Mesenteric fat pad (tissue), 1 donor: ENCODE measurements around the gene CCDC77. TPM values are rescaled to one million over a fixed set of nuclear protein-coding genes. Genes with fewer than 3 reads are reported as not detected.
"Not testable (repeated sequence)": the region's sequence is repeated elsewhere in the genome, so short reads cannot be mapped to it uniquely, and the experiment has no call there.

Source experiments
- DNase-seq: peaks from one replicate; pipeline ENCODE4 v3.0.0-alpha.2; 2020; ENCODE audit warnings: low spot score
- long read RNA-seq: library from polyadenylated mRNA; unstranded; transcript quantifications from one replicate; pipeline ENCODE4 v2.0.0, GENCODE V29; 2020
- total RNA-seq: library from RNA; stranded (reverse); fragmentation: NEBNext Ultra II Directional; extraction: Animal tissue kit (Norgen Biotek cat#: 25700); gene quantifications from one replicate; pipeline ENCODE4 v1.2.1, GENCODE V29; 2021
- donor health status: DM: yes; HTN: yes; CAD: no.

The CCDC77 gene
- 7.9 TPM for total RNA-seq
- long read RNA-seq, partial matches to known transcripts: 0 of 2 reads
- long read RNA-seq, other reads (novel, unspliced or antisense): 2 of 2 reads

DNA sequence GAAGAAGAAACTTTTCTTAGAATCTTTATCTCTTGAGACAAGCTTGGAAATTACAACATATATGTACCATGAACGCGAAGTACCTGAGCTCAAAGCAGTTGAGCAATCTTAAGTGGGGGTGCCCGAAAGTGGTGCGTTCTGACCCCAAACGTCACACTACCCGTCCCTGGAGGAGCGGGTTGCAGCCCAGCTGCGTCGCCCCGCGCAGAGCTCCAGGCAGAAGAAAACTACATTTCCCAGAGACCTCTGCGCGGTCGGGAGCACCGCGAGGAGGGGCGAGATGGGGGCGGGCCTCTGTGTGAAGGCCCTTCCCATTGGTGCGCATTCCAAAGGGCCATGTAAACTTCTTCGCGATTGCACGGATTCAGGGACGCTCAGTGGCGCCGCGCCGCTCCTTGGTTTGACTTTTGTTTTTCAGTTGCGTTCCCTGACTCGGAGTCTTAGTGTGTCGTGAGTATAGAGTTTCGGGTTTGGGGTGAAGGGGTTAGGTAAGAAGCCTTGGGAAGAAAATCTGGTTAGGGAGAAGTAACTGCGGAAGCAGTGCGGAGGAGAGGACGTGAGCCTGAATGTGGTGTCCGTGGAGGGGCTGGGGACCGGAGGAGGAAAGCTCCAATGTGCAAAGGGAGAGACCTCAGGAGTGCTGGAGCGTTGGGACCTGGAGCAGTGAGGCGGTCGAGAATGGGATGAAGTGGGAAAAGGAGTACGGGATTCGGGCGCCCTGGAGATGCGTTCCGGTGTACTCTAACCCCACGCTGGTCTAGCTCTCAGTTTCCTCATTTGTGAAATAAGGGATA is at the start of gene CCDC77:
CCDC77 (plus strand) TSS at position 410 of the 794 bp plus-strand sequence. CDS start 7,740 bp downstream, outside the sequence.
- DNase-seq: peak; percentile 96

DNA sequence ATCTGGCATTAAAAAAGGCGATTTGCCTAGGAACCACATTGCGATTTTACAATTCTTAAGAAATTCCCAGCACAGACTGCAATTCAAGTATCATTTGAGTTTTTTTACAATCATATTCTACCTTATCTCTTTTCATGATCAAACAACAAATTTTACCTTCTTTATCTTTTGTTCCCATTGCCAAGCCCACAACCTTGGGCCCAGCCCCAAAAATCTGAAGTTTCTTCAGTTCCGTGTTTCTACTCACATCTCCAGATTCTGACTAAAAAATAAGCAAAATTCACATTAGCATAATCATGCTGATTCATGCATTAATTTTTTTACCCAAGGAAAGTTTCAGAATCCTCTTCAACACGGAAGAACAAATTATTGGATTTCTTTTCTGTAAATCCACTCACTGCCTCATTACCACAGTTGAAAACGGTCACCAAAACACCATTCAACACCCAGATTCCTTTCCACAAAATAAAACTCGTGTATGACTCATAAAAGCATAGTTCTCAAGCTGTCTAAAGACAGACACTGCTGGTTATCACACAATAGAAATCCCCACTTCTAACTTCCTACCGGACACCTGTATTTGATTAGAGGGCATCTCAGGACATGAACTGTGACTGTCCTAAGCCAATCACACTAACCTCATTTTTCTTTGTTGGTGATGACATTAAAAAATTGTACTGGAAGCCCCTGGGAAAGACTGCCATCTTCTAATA is 45.0 kb upstream of the CCDC77 start:
- DNase-seq: no peak

DNA sequence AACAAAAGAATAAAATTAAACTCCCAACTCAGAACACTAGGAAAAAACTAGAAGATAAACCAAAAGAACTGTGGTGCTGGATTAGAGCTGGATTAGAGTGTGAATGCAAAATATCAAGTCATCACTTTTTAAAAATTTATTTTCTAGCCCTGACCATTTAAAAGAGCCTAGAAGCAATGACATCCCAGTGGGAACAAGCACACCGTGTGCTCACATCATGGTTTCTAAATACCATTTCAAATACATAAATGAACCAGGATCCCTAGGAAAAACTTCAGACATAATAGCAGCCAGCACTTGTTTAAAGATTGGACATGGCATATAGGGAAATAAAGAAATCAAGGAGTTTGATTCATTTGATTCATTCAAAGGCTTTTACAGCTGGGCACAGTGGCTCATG is 42.4 kb upstream of the CCDC77 start:
- DNase-seq: no peak

DNA sequence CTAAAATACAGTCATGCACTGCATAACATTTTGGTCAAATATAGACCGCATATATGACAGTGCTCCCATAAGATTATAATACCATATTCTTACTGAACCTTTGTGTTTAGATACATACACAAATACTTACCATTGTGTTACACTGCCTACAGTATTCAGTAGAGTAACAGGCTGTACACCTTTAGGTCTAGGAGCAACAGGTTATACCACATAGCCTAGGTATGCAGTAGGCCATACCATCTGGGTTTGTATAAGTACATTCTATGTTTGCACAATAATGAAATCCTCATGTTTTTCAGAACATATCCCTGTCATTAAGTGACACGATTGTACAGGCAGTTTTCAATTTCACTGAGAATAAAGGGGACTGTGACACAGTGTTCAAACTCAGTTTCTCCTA is 34.6 kb upstream of the CCDC77 start:
- no peak for DNase-seq

DNA sequence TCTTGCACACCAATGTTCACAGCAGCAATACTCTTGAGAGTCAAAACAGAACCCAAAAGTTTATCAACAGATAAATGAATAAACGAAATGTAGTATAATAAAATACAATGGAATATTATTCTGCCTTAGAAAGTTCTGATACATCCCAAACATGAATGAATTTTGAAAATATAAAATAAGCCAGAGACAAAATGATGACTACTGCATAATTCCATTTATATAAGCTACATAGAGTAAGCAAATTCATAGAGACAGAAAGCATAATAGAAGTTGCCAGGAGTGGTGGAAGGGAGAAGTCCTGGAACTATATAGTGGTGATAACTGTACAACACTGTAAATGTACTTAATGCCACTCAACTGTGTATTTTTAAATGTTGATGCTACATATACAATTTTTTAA is 33.5 kb upstream of the CCDC77 start:
- DNase-seq: no peak

DNA sequence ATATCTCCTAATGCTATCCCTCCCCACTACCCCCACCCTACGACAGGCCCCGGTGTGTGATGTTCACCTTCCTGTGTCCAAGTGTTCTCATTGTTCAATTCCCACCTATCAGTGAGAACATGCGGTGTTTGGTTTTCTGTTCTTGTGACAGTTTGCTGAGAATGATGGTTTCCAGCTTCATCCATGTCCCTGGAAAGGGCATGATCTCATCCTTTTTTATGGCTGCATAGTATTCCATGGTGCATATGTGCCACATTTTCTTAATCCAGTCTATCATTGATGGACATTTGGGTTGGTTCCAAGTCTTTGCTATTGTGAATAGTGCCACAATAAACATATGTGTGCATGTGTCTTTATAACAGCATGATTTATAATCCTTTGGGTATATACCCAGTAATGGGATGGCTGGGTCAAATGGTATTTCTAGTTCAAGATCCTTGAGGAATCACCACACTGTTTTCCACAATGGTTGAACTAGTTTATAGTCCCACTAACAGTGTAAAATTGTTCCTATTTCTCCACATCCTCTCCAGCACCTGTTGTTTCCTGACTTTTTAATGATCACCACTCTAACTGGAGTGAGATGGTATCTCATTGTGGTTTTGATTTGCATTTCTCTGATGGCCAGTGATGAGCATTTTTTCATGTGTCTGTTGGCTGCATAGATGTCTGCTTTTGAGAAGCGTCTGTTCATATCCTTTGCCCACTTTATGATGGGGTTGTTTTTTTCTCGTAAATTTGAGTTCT is 30.5 kb upstream of the CCDC77 start:
- not testable (repeated sequence) for DNase-seq

DNA sequence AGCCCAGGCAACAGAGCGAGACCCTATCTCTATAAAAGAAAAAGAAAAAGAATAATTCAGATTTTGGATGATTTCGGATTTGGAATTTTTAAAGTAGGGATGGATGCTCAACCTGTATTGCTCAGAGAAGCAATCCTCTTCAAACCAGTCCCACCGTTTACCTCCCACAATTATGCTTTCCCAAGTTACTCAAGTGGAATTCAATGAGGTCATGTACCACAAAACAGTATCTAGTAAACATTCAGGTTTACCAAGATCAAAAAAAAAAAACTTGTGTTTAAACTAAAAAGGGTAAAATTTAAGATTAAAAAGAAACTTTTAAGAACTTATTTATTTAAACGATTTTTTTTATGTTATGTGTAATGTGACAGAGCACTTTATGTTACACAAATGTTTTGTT is 14.8 kb upstream of the CCDC77 start:
- no peak for DNase-seq

DNA sequence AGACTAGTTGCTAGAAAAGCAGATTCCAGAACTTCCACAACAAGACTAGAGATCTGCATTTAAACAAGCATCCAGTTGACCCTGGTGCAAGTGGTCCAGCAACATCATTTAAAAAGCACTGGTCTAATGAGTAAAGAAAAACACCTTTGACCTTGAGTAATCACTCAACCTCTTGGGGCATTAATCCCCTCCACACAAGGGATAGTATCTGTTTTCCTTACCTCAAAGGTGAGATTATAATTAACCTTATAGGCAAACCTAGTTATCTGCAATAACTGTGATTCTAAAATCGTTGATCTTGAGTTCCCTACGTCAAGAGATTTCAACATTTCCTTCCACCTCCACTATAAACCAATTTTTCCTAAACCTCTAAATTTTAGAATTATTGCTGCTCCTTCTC is 13.4 kb upstream of the CCDC77 start:
- no peak for DNase-seq

DNA sequence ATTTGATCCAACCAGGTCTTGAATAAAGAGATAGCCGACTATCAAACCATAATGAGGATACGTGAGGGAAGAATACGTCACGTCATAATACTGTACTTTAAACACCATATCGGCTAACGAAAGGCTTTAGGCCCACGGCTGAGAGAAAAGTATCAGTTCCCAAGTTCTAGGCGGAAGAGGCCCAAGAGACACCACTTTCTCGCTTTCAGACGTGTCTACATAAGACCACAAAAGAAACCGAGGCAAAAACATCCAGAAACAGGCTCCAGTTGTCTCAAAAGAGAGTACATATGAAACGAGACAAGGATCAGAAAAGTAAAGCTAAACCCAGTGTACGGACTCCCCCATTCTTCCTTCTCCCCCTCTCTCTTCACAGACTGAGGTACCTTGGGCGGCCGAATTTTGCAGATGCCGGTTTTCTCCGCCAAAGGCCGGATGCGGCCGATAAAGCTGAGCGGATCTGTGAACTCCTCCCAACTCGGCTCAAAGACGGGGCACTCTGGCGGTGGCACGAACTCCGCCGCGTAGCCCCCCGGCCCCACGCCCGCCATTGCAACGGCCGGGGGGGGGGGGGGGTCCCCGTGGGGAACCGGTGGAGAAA is 12.8 kb upstream of the CCDC77 start:
- DNase-seq: no peak

DNA sequence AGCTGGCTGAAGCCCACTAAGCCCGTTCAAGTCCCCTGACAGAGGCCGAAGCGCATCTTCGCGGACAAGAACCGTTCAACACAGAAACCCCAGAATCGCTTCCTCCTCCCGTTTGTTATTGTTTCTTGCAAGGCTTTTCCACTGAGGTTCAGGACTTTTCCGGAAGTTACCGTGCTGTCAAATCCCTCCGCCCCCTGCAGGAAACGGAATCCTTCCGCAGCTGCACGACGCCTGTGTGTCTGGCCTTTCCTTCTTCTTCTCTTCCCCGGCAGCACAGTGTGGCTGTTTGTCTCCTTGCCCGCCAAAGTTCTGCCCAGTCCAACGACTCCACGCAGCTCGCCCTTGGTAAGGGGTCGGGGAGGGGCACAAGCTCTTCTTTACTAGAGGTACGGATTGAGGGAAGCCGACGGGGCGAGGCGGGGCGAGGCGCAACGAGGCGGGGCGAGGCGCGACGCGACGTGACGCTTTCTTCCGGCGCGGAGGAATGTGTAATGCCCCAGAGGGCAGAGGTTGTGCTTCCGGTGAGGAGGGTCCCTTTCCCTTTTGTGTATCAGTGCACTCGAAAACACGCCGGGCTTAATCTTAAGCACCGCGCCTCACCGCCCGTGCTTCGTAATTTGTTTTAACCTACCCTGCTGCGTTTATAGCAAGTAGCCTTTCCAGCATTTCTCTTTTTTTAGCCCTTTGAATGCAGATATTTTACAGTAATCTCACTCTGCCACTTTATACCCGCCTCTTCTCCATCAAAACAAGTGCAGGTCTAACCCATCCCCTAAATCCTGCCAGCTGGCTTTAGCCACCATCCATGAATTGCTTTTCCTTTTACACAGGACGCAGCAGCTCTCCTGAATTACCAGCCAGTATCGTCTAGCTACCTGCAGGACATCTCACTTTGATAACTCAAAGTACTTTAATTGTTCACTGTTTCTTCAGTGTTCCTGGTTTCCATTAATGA is 12.0 kb upstream of the CCDC77 start, which contains the start of gene KDM5A:
KDM5A (minus strand) TSS at position 179 of the 955 bp plus-strand sequence. CDS start 229 bp downstream, outside the sequence.
- DNase-seq: peak; percentile 95

DNA sequence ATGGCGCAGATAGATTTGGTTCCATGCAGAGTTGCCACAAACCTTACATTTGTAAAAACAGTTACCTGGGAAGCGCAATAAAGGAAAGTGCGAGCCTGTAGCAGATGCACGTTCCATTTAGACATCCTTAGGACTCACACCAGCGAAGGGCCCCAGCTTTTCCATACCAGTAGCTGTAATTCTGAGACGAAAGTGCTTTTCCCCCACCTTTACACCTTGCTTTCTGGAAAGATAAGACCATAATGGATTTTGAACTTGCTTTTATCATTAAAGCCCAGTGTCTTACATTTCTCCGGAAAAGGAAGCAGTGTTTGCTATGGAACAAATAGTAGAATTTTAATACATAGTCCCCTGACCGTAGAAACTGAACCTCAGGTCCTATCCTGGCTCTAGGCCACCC is 616 bp upstream of the CCDC77 start:
- no peak for DNase-seq

DNA sequence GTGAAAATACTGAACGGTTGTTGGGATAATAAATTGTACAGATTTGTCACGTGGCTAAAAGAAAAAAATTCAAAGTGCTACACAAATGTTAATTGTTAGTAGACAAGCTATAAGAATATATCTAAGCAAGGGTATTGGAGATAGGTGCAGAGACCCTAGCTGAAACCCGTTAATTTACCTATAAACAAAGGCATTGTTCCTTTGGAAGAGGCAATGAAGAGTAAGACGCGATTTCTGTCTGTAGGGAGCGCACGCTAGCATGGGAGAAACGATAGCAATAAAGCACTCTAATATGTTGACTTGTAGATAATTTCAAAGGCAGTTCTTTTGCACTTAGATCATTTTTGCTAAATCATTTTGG is 565 bp downstream of the CCDC77 start:
- no peak for DNase-seq

DNA sequence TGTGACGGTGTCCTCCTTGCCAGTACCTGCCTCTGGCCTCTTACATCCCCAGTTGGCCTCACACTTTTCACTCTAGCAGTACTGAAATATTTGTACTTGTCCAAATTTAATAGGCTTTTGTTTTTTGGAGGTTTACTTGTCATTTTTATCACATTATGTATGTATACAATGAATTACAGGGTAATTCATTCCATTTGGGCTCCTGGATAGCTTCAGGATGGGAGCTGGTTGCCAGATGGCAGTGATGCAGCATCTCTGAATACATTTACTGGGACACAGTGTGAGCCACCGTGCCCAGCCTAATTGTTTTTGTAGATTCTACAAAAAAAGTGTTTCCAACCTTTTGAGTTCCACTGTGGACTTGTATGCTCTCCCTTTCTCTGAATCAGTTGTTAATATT is 13.4 kb downstream of the CCDC77 start:
- DNase-seq: no peak

DNA sequence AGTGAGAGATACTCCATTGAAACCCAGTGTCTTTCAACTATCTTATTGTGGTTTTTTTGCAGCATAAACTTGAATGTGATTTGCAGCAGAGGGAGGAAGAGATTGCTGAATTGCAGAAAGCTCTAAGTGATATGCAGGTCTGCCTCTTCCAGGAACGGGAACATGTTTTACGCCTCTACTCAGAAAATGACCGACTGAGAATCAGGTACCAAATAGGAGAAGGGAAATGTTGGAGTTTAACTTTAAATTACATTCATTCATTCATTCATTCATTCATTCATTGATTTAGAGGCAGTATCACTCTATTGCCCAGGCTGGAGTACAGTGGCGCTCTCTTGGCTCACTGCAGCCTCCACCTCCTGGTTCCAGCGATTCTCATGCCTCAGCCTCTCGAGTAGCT is 17.0 kb downstream of the CCDC77 start:
- no peak for DNase-seq

DNA sequence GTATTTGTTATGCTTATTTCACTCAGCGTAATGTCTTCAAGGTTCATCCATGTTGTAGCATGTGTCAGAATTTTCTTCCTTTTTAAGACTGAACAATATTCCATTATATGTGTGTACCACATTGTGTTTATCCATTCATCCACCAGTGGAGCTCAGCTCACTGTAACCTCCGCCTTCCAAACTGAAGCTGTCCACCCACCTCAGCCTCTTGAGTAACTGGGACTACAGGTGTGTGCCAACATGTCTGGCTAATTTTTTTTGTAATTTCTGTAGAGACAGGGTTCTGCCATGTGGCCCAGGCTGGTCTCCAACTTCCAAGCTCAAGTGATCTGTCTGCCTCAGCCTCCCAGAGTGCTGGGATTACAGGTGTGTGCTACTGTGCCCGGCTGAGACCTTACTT is 21.1 kb downstream of the CCDC77 start:
- DNase-seq: no peak

DNA sequence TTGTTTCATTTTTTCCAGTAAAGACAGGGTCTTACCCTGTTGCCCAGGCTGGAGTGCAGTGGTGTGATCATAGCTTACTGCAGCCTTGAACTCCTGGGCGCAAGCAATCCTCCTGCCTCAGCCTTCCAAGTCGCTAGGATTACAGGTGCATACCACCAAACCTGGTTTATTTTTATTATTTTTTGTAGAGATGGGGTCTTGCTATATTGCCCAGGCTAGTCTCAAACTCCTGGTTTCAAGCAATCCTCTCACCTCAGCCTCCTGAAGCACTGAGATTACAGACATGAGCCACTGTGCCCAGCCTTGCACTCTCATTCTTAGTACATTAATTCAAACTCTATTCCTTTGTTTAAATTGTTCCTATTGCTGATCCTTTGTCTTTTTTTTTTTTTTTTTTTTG is 34.3 kb downstream of the CCDC77 start:
- not testable (repeated sequence) for DNase-seq

DNA sequence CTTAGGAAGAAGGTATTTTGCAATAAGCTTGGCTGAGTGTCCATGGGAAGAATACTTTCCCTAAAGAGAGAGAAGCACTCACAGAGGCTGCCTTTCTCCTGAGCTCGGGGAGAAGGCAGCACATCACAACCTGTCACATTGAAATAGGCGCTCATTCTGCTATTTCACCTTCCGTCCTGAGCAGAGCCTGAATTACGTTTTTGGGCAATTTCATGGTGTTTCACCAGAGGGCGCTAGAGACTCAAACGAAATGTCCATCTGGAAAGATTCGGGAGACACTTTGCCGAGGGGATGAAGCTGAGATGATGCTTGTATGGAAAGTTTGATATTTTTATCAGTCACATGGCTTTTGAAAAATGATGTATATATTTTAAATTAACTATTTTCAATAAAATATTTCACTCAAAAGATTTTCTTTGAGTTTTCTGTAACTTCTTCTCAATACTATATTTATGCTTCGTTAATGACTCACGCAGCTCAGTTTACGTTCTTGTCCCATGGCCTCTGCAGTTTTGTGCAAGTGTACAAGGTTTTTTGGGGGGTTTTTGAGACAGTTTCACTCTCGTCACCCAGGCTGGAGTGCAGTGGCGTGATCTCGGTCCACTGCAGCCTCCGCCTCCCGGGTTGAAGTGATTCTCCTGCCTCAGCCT is 40.9 kb downstream of the CCDC77 start:
- DNase-seq: no peak

DNA sequence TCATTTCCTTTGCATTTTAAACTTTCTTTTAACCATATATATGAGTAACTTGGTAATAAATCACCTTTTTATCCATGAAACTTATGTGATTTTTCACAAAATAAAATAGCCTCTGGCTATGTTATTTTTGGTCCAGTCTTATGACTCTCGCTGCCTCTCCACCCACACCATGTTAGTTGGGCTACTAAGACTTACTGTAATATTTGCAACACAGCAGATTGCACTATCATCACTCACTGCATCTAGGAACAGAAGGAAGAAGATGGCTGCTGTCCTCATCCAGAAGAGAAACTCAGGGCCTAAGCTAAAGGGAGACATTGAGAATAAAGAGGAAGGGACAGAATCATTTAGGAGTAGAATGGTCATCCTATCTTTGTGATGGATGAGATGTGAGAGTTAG is 45.7 kb downstream of the CCDC77 start:
- no peak for DNase-seq

DNA sequence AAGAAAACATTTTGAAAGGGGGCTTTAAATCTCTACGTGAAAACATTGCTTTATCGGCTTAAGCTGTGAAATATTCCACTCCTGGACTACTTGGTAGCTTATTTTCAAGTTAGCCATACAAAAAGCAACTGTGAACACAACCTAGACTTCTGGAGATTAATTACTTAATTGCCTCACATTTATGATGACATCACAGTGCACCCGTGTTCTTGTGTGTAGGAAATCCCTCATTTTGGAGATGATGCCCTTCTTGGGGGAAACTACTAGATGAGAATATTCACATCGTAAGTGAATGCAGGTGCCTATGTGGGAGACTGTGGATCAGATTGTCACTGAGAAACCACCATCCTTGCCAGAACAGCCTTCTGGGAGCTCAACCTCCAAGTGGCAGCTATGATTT is 47.8 kb downstream of the CCDC77 start:
- DNase-seq: no peak

DNA sequence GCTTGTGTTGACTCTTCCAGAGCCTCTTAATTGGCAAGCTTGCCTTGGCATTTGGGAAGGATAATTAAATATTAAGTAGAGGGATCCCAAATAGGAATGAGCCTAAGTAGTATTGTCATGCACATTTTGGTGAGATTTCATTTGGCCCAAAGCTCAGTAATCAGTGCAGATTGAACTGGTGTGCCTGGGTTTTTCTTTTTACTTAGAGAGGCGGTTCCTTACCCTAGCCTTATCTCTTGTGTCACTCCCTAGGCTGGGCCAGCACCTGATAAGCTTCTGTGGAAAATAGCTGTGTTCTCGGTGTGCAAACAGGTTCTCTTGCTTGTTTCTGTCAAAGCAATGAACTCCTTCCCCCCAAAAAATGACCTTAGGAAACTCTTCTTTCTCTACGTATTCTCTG is 49.0 kb downstream of the CCDC77 start:
- no peak for DNase-seq
